GM13976 (cell line): ENCODE results near the gene IMMP2L.

ENCODE experiments used
- DNase-seq: peaks from one replicate; pipeline ENCODE4 v3.0.0; 2012; ENCODE audit warnings: low spot score
- in situ Hi-C: fragments of 300-500 bp; cut with MboI; formaldehyde crosslinking; loops from one replicate; pipeline ENCODE4 v1.12.0; 2022; ENCODE audit warnings: low sequenced_read_pairs, mixed read lengths, inconsistent platforms; ENCODE audit not compliant: unreplicated experiment
- TF ChIP-seq, protein P1 (sequence below): IDR thresholded peaks from 2 replicates; pipeline ENCODE4 v1.5.1; 2012; ENCODE audit warnings: borderline replicate concordance, mild to moderate bottlenecking; ENCODE audit not compliant: insufficient read depth; ENCODE audit errors: extremely low read depth, missing control alignments, control extremely low read depth

The IMMP2L gene

DNA sequence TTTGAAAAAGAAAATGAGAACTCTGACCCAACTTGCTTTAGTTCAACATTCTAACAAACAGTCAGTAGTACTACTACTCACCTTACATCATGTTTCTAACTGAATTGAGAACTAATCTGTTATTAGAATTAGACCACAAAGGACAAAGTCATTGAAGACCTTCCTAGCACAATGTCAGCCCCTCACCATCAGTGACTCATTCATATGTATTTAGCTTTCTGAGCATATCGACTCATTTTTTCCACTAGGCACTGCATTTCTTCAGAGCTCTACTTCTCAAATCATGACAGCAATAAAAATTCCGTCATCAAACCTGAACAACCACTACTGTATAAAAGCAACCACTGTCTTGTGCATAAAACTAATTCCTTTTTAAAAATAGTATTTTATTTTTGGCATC is 475.8 kb downstream of the IMMP2L start:
- in situ Hi-C loops: loop anchor here (25.0 kb wide), 3 partner anchors 401 to 651 kb away; no protein-coding TSS in a partner anchor
- TF ChIP-seq, protein P1, sequence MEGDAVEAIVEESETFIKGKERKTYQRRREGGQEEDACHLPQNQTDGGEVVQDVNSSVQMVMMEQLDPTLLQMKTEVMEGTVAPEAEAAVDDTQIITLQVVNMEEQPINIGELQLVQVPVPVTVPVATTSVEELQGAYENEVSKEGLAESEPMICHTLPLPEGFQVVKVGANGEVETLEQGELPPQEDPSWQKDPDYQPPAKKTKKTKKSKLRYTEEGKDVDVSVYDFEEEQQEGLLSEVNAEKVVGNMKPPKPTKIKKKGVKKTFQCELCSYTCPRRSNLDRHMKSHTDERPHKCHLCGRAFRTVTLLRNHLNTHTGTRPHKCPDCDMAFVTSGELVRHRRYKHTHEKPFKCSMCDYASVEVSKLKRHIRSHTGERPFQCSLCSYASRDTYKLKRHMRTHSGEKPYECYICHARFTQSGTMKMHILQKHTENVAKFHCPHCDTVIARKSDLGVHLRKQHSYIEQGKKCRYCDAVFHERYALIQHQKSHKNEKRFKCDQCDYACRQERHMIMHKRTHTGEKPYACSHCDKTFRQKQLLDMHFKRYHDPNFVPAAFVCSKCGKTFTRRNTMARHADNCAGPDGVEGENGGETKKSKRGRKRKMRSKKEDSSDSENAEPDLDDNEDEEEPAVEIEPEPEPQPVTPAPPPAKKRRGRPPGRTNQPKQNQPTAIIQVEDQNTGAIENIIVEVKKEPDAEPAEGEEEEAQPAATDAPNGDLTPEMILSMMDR: no peak
- no peak for DNase-seq

DNA sequence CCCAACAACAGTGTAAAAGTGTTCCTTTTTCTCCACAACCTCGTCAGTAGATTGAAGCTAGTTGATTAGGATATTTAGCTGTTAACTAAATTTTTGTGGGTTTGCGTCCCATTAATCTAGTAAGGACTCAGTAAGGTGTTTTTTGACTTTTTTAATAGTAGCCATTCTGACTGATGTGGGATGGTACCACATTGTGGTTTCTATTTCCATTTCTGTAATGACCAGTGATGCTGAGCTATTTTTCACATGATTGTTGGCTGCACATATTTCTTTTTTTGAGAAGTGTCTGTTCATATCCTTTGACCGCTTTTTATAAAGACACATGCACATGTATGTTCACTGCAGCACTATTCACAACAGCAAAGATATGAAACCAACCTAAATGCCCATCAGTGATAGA is 476.9 kb downstream of the IMMP2L start:
- DNase-seq: no peak
- in situ Hi-C loops: loop anchor here (25.0 kb wide), 3 partner anchors 402 to 652 kb away; no protein-coding TSS in a partner anchor
- TF ChIP-seq, protein P1: no peak

DNA sequence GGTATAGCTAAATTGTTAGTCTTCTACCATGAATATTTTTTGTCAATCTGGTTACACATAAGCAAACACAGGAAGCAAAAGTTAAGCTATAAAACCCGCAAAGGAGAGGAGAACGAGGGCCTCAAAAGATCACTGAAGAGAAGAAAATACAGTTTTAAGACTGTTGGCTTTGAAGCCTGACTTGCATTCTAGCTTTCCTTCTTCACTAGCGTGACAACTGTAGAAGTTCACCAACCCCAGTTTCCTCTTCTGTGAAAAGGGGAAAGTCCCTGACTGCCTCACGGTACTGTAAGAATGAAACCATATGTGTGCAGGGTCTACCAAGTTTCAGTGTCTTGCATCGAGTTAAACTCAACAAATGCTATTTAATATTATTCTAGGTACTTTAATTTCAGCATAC is 478.9 kb downstream of the IMMP2L start:
- DNase-seq: peak; percentile 63
- TF ChIP-seq, protein P1: no peak
- in situ Hi-C loops: loop anchor here (25.0 kb wide), 3 partner anchors 404 to 654 kb away; no protein-coding TSS in a partner anchor

DNA sequence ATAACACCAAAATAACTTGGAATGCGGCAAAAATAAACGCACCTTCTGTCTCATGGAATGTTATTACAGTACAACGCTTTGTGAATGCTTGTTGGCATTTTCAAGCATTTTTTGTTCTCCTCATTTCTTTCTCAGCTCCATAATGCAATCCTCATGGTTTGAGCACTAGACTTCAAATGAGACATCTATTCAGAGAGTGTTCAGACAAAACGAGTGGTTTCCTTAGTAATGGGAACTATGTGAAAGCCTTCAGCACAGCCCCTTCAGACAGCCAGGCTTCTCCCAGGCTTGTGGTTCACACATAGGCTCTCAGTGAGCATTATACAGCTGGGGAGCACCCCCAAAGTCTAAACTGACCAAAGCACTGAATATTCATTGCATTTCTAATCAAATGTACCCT is 479.9 kb downstream of the IMMP2L start:
- in situ Hi-C loops: loop anchor here (25.0 kb wide), 3 partner anchors 405 to 655 kb away; no protein-coding TSS in a partner anchor
- TF ChIP-seq, protein P1: no peak
- no peak for DNase-seq

DNA sequence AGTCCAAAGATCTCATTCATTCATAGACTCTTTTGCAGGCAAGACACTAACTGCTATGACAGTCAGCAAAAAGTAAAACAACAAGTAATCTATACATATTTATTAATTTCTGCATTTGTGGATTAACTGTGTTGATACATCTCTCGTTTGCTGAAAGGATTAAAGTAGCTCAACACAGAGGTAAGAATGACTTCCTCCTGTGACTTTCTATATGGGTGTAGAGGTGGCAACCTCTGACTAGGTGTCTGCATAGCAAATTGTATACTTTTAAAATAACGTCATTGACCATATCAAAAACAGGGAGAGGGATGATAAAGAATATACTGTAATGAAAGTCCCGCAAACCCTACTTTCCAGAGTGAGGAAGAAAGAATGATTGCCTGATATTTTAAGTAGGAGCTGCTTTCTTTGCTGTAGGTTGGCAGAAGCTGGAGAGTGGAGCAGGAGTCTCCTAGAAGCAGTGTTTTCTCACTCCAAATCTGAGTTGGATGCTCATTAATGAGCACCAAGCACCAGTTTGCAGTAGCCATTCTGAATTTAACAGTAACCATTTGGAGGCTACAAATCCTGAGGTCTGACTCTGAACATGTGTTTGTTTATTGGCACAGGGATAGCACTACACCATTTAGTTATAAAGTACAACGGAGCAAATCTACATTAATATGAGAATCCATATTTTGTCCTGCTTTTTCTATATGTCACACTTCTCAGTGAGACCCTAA is 480.6 kb downstream of the IMMP2L start:
- TF ChIP-seq, protein P1: no peak
- no peak for DNase-seq
- in situ Hi-C loops: loop anchor here (25.0 kb wide), 3 partner anchors 406 to 656 kb away; no protein-coding TSS in a partner anchor

DNA sequence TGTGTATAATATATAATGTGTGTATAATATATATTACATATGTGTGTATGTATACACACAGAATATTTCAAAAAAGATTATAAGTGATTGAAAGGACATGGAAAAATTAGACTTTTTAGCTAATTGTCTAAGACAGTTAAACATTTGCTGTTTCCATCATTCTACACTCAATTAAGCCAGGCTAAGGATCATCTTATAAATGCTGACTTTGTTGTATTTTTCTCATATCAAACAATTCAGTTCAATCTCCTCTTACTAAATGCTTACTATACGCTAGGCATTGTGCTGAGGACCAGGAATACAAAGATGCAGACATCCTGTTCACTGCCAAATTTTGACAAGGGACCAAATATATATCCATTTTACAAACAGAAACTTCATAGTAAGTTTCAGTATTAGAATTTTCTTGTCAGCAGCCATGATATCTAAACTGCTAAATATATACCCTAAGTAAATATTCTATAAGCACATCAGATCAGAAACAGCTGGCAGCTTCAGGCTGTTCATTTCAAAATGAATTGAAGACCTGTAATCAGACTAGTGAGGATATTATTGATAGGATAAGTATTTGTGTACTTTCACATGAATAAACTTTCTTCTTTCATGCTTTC is 481.7 kb downstream of the IMMP2L start:
- TF ChIP-seq, protein P1: no peak
- in situ Hi-C loops: loop anchor here (25.0 kb wide), 3 partner anchors 407 to 657 kb away; no protein-coding TSS in a partner anchor
- DNase-seq: no peak
